GM12891 (cell line): ENCODE measurements around the gene MEF2C.

ENCODE experiments used
- PAX5 ChIP-seq: IDR thresholded peaks from 2 replicates; pipeline ENCODE4 v1.6.1; 2011; ENCODE audit warnings: low read length, moderate library complexity, mild to moderate bottlenecking; ENCODE audit not compliant: insufficient read depth, severe bottlenecking
- POLR2A ChIP-seq: IDR thresholded peaks from 2 replicates; pipeline ENCODE4 v1.6.1; 2011; ENCODE audit warnings: low read depth, low read length, control low read depth
- POLR2AphosphoS5 ChIP-seq: IDR thresholded peaks from 2 replicates; pipeline ENCODE4 v1.6.1; 2011; ENCODE audit warnings: low read depth, low read length, control low read depth
- POU2F2 ChIP-seq: IDR thresholded peaks from 2 replicates; pipeline ENCODE4 v1.6.1; 2011; ENCODE audit warnings: low read depth, mild to moderate bottlenecking, control low read depth, low read length, moderate library complexity
- SPI1 ChIP-seq: IDR thresholded peaks from 2 replicates; pipeline ENCODE4 v1.6.1; 2011; ENCODE audit warnings: low read depth, low read length, control low read depth
- TAF1 ChIP-seq: IDR thresholded peaks from 2 replicates; pipeline ENCODE4 v1.6.1; 2011; ENCODE audit warnings: low read depth, low read length, control low read depth

DNA sequence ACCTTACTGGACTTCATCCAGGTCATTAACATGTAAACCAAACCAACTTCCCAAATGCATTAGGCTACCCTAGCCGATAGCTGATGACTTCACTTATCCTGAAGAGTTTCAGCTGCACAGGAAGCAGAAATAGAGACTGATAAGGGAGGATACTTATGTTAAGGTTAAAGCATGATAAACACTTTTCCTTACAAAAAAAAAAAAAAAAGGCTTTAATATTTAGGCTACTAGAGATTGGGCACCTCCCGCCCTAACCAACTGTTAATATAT lies 1.6 kb upstream of the MEF2C start:
- TF ChIP-seq POLR2A (no peak), POLR2AphosphoS5 (no peak), SPI1 (no peak), TAF1 (no peak), POU2F2 (no peak), PAX5 (no peak)
